SH-SY5Y (cell line): ENCODE data around the gene C20orf144.

Source experiments
- GATA2 ChIP-seq: IDR thresholded peaks from 2 replicates; pipeline ENCODE4 v1.6.1; 2011; ENCODE audit warnings: mild to moderate bottlenecking, low read depth, low read length
- GATA3 ChIP-seq: IDR thresholded peaks from 2 replicates; pipeline ENCODE4 v1.6.1; 2011; ENCODE audit warnings: low read depth, mild to moderate bottlenecking, low read length, moderate library complexity

DNA sequence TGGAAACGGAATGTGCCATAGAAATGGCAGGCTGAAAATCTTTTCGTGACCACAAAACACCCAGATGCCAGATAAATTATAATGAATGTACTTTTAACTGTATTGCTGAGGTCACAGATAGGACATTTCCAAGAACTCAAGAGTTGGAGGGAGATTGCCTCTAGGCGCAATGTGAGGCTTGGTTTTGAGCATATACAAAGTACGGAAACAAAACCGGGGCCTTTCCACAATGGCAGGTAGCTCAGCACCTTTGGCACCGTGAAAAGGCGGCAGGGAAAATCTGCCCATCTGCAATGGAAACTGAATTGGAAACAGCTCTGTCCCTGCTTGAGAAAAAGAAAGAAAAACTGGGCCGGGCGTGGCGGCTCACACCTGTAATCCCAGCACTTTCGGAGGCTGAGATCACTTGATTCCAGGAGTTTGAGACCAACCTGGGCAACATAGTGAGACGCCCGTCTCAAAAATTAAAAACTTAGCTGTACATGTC is 10.5 kb upstream of the C20orf144 start:
- TF ChIP-seq GATA2, result no peak
- TF ChIP-seq GATA3, result no peak
